Sigmoid colon (tissue), 4 donors: ENCODE results near the gene LGI1.

Experiments
- EP300 ChIP-seq, 4 donors: sonication (generic); formaldehyde crosslinking; IDR thresholded peaks; one replicate each; pipeline ENCODE4 v1.6.1; 2017; ENCODE audit warnings: antibody characterized with exemption in 4 of 4
- POLR2AphosphoS5 ChIP-seq, 4 donors: sonication (generic); formaldehyde crosslinking; IDR thresholded peaks; one replicate each; pipeline ENCODE4 v1.6.1; 2017; ENCODE audit warnings: antibody characterized with exemption in 4 of 4
- TF ChIP-seq, protein P1 (sequence below), 4 experiments: fragments of 450-650 bp in 3 of 4; fragments of 200-600 bp in 1 of 4; IDR thresholded peaks; one replicate each; pipeline ENCODE4 v1.5.1; 2016 to 2019; ENCODE audit warnings: antibody characterized with exemption in 4 of 4, mild to moderate bottlenecking in 3 of 4, moderate library complexity in 2 of 4

DNA sequence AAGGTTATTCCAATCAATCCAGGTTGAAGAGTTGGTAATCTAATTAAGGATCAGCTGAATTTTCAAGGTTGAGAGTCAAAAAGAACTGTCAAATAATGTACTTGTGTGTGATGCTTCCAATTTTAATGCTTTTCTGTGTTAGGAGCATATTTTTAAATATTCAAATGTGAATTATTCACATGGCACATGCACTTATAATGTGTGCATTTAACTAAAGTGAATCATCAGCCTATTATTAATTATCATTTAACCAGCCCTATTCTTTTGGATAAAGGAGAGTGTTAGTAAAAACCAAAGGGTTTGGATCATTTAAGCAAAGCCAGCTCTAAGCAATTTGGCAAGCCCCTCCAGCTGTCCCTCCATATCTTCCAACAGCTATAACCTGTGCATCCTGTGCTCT lies 11.2 kb downstream of the LGI1 start:
- TF ChIP-seq EP300 (IDR thresholded peaks at IDR 0.05): no peak
- TF ChIP-seq POLR2AphosphoS5 (IDR thresholded peaks at IDR 0.05): no peak
- TF ChIP-seq, protein P1, sequence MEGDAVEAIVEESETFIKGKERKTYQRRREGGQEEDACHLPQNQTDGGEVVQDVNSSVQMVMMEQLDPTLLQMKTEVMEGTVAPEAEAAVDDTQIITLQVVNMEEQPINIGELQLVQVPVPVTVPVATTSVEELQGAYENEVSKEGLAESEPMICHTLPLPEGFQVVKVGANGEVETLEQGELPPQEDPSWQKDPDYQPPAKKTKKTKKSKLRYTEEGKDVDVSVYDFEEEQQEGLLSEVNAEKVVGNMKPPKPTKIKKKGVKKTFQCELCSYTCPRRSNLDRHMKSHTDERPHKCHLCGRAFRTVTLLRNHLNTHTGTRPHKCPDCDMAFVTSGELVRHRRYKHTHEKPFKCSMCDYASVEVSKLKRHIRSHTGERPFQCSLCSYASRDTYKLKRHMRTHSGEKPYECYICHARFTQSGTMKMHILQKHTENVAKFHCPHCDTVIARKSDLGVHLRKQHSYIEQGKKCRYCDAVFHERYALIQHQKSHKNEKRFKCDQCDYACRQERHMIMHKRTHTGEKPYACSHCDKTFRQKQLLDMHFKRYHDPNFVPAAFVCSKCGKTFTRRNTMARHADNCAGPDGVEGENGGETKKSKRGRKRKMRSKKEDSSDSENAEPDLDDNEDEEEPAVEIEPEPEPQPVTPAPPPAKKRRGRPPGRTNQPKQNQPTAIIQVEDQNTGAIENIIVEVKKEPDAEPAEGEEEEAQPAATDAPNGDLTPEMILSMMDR (IDR thresholded peaks at IDR 0.05): no peak
